ENCODE results near the gene SPACA1.
"Not testable (repeated sequence)": the region's sequence is repeated elsewhere in the genome, so short reads cannot be mapped to it uniquely, and the experiment has no call there.

Gene SPACA1, protein sequence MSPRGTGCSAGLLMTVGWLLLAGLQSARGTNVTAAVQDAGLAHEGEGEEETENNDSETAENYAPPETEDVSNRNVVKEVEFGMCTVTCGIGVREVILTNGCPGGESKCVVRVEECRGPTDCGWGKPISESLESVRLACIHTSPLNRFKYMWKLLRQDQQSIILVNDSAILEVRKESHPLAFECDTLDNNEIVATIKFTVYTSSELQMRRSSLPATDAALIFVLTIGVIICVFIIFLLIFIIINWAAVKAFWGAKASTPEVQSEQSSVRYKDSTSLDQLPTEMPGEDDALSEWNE

GRCh38 chr6:88047510-88048150 lies at the start of gene SPACA1:
Gene SPACA1 (plus strand): TSS chr6:88047841. CDS start chr6:88047906, 65 bp downstream.
- no peak for DNase-seq

DNA sequence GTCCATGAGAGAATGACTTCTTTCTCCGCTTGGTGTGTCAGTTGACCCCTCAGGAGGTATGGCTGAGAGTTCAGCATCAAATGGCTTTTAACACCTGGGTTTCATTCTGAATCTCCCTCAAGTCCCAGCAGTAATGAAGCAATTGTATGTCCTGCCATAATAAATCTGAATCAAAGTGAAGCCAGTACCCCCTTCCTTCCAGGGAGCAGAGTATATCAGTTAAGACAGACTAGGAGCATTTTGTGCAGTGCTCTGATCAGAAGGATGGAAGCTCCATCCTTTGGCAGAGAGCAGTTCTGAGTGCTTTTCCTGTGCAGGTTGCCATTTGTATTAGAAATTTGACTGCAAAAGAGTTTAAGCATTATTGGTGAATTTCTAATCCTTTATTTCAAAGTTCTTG lies 46.9 kb upstream of the SPACA1 start:
- no peak for DNase-seq

- DNase-seq = not testable (repeated sequence)
Measured at GRCh38 chr6:88001279-88001678, 46.4 kb upstream of the SPACA1 start.

- no peak for DNase-seq
Measured at GRCh38 chr6:88004707-88005106, 42.9 kb upstream of the SPACA1 start.

DNA sequence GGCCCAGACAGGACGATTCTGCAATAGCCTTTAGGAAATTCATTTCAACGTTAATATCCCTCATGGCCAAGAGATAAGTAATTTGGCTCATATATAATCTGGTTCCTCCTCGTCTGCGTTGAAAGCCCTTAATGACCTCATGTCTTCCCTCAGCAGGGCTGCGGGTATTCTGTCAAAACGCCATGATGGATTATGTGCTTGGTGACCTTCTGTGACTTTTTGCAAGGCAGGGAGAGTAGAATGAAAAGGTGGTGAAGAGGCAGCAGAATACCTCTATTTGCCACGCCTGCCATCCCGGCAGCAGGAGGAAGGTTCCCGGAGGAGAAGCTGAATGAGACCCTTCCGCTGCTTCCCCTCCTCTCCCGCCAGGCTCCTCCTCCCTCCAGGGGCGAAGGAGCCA lies 41.1 kb upstream of the SPACA1 start:
- DNase-seq = no peak

GRCh38 chr6:88008411-88008810 lies 39.2 kb upstream of the SPACA1 start:
- DNase-seq = no peak

DNA sequence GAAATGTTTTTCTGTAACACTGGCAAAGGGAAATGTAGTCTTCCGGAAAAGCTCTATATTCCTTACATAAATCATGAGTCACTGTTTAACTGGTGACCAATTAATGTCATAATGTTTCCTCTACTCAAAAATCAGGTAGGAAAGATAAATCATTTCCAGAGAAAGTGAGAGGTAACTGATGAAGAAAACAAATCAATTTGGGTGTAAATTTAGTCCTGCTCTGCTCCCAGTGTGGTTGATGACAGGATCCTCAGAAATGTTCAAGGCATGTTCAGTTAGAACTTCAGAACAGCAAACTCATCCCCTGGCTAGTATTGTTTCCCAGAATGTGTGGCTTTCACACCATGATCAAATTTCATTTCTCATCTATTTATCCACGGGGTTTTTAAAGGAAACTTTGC lies 38.8 kb upstream of the SPACA1 start:
- DNase-seq = no peak

DNA sequence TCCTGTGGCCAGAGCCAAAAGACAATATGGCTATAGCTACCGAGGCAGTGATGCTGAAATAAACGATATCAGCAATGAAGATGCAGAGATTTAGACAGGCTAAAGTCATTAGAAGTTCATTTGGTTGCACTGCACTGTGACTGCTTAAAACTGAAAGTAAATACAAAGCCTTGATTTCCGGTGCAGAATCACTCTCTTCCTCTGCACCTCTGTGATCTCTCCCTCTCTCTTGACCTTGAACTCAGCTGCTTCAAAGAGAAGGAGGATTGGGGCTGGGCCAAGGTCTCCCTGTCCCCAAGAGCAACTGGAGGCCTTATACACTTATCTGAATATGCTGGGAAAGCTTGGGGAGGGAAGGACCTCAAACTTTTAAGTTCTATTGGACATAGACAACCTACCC lies 34.6 kb upstream of the SPACA1 start:
- no peak for DNase-seq

DNA sequence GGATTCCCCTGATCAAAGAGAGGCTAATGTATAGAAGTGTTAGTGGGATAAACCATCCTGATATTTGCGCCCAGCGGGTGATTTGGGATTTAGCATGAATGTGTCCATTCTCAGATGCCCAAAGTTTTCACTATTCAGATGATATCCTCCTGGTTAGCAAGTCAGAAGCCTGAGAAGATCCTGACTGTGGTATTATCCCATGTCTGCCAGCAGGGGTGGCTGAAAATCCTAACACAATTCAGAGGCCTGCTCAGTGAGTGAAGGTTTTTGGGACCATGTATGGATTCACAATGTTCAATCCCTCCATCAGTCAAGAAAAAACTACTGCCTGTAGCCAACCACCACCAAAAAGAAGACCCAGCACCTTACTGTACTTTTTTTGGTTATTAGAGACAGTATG lies 34.1 kb upstream of the SPACA1 start:
- DNase-seq = no peak

- no peak for DNase-seq
Measured at GRCh38 chr6:88020439-88020838, 27.2 kb upstream of the SPACA1 start.

- no peak for DNase-seq
Measured at GRCh38 chr6:88024696-88025095, 22.9 kb upstream of the SPACA1 start.

DNA sequence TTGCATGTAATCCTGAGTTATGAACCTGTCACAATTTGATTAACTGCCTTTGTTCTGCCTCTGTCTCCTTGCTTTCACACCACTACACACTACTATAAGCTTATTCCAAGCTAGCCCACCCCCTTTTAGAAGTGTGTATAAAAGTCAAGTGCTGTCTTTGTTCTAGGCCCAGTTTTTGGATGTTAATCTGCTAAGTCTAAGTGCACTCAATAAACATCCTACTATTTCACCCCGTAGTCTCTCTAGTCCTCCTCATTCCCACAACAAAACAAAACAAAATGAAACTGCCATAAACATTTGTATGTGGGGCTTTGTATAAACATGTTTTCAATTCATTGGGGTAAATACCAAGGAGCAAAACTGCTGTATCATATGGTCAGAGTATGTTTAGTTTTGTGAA lies 16.1 kb upstream of the SPACA1 start:
- no peak for DNase-seq

DNA sequence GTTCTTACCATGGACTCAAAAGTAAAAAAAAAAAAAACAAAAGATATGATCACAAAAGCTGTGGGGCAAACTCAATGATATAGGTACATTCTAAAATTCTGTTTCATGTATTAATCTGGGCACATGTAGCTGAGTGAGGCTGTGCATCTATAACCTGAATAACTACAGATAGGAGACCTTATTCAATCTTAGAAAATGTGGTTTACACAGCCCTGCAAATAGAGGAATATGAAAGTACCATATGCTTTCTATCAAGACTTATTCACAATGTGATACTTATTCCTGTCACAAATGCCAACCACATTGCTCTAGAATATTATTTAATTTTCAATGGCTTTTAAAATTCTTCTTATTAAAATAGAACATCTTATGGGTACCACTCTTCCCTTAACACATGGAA lies 3.1 kb upstream of the SPACA1 start:
- DNase-seq = no peak

- no peak for DNase-seq
Measured at GRCh38 chr6:88045521-88046136, 2.0 kb upstream of the SPACA1 start.

GRCh38 chr6:88048578-88048977 lies 937 bp downstream of the SPACA1 start:
- DNase-seq = no peak

DNA sequence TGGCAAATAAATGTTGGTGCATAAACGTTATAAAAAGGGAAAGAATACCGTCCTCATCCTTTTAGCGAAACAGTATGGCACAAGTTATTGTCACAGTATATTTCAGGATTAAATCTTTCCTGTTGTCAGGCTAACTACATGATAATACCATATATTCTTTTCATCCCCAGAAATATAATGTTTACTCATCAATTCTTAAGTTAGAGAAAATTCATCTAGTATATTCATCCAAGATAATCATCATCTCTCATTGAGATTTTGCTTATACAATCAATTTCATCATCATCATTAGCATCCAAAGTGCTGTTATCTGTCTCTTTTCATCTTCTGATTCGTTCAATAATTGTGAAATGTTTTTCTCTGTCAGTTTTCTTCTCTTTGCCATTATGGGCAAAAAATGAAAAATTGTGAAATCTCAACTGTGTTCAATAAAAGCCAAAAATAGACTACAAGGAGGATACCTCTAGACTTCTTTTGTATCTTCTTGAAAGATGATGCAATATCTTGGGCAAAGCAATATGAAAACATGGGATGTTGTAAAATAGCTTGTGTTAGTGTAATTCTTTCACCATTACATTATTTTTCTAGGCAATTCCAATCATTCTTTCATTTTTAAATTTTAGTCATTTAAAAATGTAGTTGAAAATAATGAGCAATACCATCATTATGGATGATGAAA lies 2.6 kb downstream of the SPACA1 start:
- no peak for DNase-seq

GRCh38 chr6:88059191-88059590 lies 11.6 kb downstream of the SPACA1 start:
- DNase-seq = no peak

DNA sequence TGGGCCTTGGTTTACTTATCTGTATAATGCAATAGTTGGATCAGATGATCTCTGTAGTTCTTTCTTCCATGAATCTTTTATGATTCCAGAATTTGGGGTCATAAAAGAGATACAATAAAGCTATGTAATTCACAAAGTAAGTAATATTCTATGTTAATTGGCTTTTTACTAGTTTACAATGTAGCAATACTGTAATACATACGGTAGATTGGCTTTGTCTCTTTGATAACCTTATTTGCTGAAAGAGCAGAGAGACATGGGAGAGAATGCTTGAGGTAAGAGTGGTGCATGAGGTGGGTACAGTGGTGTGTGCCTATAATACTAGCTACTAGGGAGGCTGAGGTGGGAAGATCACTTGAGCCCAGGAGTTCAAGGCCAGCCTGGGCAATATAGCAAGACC lies 14.7 kb downstream of the SPACA1 start:
- no peak for DNase-seq

- DNase-seq = no peak
Measured at GRCh38 chr6:88072462-88072861, 24.8 kb downstream of the SPACA1 start.

DNA sequence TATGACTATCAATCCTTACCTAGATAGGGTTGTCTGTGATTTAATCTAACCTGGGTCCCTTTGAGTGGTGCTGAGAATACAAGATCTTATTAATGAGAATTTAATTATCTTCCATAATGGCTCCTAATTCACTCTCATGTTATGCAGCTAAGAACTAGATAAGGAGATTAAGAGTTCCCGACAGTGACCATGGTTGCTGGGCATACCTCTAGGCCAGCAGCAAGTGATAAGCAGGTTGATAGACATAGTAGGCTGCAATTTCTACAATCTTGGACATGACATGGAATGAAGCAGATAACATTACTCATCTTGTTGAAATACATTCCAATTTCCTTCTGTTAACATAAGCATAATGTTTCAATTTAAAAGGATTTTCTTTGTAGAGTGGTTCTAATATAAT lies 27.1 kb downstream of the SPACA1 start:
- no peak for DNase-seq

GRCh38 chr6:88077305-88077704 lies 29.7 kb downstream of the SPACA1 start:
- no peak for DNase-seq

DNA sequence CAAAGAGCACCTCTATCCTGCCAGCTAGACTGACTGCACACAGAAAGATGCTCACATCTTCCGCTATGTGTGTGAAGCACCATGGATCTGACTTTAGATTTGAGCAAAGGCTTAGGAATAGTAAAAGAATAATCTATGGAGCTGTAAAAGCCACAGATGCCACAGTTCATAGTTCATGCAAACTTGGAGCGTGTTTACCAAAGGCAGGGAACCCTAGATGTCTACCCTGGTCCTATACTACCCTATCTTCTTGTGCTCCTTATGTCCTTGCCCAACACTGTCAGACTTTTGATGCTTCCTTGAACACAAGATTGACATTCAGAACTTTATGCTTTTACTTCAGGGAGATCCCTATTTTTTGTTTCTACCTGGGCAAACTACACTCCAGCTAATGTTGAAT lies 39.2 kb downstream of the SPACA1 start:
- no peak for DNase-seq

GRCh38 chr6:88089708-88090107 lies 42.1 kb downstream of the SPACA1 start:
- DNase-seq = no peak
